Stimulated activated CD8-positive, alpha-beta memory T cell treated with anti-CD3 and anti-CD28 coated beads, Interleukin-12 subunit alpha, Interleukin-12 subunit beta, amount 100 ng/mL, for 4 hours (primary cell): ENCODE measurements around the gene TBCK.
"Not testable (repeated sequence)": the region's sequence is repeated elsewhere in the genome, so short reads cannot be mapped to it uniquely, and the experiment has no call there.

Experiments used
- DNase-seq: peaks from one replicate; pipeline ENCODE4 v3.0.0-alpha.2; 2020; ENCODE audit warnings: low read depth

TBCK gene

DNA sequence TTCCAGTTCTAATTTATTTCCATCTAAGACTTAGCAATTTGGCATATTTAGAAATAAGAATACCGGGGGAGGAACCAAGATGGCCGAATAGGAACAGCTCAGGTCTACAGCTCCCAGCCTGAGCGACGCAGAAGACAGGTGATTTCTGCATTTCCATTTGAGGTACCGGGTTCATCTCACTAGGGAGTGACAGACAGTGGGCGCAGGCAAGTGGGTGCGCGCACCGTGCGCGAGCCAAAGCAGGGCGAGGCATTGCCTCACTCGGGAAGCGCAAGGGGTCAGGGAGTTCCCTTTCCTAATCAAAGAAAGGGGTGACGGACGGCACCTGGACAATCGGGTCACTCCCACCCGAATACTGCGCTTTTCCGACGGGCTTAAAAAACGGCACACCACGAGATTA, 102.7 kb downstream of the TBCK start:
- DNase-seq = not testable (repeated sequence)

DNA sequence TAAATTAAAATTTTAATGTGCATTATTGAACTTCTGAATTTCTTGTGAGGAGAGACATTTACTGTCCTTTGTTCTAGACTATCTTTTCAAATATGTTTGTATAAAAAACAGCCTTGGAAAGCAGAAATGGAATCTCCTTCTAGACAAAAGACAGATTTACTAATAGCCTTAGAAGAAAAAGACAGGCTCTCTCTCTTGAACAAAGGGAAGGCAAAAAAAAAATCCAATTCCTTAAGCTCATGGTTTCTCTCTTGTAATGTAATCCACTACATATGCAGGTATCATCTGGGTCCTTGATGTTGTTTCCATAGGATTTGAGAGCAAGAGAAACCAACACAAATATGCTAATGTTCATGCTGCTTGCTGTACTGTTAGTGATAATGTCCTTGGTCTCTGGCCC, 106.0 kb downstream of the TBCK start:
- DNase-seq = no peak

DNA sequence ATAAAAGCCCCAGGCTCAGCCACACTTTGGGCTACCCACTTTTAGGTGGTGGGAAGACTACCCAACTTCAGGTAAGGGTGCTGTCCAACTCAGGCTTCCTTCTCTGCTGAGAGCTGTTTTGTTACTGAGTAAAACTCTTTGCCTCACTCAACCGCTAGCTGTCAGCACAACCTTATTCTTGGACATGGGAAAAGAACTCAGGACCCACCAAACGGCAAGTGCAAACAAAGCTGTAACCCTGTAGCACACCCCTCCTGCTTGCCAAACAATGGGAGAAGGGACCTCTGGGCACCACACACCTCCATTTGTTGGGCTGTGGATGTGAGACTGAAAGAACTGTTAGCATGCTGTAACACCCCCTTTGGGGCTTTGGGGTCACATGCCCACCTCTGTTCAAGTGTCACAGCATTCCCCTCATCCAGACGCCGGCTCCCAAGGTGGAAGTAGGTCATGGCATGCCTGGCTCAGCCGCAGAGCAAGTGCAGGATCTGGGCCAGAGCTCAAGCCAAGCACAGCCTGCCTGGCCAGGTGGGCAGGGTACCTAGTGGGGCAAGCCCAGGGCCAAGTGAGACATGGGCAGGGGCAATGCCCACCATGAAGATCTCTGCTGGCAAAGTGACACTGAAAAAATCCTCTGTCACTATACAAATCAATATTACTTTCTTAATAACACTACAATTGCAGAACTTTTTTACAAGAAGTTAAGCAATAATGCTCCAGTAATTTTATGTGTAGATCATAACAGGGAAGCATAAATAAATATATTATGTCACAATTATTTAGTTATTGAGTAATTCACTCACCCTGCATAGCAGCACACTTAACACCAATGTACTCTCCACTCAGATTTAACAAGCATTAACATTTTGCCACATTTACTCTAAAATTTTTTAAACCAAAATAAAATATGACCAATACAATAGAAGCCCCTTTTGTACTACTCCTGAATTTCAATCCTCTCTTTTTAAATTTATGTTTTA, 107.2 kb downstream of the TBCK start:
- DNase-seq = no peak

DNA sequence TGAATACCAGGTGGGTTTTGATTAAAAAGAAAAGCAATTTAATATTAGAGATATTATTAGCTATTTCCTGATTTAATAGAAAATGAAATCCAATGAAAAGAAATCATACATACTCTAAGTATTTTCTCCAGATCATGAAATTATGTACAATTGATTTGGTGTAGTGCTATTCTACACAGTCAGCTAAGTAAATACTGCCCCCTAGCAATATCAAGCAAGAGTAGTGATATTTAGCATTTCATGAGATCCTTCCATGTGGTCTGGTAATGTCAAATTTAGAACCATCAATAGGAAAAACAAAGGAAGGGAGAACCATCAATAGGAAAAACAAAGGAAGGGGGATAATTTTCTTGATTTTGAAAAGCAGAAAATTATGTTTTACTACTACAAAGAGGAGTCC, 114.6 kb downstream of the TBCK start:
- no peak for DNase-seq

DNA sequence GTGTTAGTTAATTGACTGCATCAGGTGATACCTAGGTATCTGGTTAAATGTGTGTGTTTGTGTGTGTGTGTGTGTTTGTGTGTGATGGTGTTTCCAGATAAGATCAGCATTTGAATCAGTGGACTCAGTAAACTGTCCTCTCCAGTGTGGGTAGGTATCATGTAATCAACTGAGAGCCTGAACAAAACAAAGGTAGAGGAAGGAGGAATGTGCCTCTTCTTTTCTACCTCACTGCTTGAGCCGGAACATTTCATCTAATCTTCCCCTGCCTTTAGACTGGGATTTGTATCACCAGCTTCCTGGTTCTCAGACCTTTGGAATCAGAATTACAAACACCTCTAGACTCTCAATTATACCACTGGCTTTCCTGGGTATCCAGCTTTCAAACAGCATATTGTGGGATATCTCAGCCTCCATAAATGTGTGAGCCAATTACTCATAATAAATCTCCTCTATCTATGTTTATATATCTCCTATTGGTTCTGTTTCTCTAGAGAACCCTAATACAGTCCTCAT, 120.5 kb downstream of the TBCK start:
- no peak for DNase-seq

DNA sequence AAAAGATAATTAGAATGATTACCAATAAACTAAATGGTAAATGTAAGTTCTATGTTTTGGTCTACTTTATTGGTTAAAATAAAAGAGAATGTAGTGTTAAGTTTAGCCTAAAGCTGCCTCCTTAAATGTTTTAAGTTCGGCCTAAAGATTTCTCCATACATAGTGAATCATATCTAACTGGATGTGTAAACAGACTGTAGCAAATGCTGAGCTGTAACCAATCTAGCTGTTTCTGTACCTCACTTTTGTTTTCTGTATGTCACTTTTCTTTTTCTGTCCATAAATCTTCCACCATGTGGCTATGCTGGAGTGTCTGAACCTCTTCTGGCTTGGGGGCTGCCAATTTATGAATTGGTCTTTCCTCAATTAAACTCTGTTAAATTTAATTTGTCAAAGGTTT, 121.2 kb downstream of the TBCK start:
- DNase-seq = no peak

DNA sequence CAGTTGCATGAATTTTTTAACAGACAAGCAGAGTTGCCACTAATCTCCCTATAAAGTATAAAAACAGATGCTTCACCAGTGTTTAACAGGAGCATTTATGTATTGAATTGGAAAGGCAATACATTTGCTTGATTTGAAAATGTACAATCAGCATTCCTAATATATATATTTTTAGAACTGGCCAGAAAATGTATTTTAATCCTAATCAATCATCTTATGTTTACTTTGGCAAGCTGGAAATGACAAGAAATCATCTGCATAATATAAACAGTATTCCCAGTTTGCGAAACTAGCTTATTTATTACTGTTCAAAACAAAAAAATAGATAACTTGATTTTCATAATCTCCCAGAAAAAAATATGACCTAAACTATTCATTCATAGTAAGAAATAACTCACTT, 123.9 kb downstream of the TBCK start:
- DNase-seq = no peak

DNA sequence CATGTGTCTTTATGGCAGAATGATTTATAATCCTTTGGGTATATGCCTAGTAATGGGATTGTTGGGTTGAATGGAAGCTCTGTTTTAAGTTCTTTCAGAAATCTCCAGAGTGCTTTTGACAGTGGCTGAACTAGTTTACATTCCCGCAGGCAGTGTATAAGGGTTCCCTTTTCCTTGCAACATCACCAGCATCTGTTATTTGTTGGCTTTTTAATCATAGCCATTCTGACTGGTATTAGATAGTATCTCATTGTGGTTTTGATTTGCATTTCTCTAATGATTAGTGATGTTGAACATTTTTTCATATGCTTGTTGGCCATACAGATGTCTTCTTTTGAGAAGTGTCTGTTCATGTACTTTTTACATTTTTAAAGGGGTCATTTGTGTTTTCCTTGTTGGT, 129.8 kb downstream of the TBCK start:
- DNase-seq = no peak

DNA sequence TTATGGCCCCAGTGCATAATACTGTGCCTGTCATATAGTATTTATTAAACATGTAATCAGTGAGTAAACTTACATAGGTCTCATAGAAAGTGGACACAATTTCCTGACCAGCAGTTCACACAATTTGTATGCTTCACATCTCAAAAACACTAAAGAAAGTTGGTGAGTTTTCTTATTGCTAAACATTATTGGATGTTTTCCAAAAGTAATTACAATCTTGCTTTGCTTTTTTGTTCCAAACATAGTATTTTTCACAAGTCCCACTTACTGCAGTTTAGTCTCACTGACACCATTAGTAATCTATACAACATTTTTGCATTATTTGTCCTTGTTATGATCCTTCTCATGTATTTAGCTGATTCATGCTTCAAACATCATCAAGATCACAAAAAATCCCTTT, 132.5 kb downstream of the TBCK start:
- DNase-seq = no peak

DNA sequence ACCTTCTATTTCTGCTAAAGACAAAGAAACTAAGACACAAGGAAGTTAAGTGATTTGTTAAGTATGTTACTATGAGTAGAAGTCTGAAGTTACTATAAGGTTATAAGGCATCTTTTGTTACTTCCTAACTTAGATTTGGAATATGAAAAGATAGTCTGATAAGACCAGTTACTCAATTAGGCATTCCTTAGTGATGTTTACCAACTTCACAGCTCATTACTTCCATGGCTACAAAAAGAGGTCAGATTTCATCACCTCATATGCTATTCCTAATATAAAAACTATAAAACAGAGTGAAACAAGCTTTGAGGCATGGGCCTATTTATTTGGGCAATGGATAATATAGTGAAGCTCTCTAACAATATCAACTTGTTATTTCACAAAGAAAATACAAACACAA, 143.1 kb downstream of the TBCK start:
- no peak for DNase-seq

DNA sequence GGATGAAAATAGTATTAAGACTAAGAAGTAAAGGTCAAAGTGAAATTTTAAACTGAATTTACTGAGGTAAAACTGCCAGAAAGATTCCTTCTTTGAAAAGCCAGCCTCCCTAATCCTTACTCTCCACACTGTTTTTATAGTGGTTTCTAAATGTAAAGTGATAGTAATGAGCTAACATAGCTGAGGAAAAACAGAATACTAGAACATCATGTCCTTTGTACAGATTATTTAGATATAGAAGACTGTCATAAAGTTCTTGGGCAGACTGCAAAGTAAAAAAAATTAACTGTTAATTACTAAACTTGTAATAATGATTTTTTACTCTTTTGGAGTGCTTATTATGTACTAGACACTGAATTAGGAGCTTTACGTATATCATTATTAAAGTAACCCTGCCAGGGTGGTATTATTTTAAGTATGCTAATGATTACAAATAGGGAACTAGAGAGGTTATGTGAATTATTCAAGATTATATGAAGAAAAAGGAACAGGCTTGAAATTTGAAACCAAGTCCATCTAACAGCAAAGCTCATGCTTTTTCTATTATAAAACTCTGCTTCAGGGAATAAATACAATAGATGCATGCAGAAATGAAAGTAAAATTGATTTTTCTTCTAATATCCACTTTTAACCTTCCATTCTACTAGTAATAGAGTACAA, 150.5 kb downstream of the TBCK start:
- DNase-seq = no peak

DNA sequence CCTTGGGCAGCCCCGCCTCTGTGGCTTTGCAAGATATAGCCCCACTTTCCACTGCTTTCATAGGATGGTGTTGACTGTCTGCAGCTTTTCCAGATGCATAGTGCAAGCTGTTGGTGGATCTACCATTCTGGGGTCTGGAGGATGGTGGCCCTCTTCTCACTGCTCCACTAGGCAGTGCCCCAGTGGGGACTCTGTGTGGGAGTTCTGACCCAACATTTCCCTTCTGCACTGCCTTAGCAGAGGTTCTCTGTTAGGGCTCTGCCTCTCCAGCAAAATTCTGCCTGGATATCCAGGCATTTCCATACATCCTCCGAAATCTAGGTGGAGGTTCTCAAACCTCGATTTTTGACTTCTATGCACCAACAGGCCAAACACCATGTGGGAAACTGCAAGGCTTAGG, 153.7 kb downstream of the TBCK start:
- no peak for DNase-seq

DNA sequence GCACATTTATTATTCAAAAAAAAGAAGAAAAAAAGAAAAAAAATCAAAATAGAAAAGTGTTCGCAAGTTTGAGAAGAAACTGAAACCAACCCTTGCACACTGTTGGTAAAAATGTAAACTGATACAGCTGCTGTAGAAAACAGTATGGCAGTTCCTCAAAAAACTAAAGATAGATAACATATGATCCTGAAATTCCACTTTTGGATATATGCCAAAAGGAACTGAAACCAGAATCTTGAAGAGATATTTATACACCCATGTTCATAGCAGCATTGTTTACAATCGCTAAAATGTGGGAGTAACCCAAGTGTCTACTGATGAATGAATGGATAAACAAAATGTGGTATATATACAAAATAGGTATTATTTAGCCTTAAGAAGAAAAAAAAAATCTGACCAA, 155.4 kb downstream of the TBCK start:
- no peak for DNase-seq

DNA sequence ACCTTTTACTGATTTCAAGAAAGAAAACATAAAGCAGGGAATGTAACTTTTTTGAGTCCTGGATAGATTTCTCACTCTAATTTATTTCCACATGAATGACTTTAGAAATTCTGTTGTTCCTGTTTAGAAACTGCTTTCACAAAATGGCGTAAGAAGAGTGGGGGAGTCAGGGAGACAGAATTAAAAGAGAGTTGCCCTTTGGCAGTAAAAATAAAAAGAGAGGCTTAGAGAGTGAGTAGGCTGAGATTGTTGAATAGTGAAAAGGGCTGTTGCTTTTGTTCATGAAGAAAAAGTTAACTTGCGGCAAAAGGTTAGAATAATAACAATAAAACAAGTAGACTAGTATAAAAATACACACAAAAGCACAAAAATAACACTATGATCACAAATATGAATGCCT, 166.1 kb downstream of the TBCK start:
- no peak for DNase-seq

DNA sequence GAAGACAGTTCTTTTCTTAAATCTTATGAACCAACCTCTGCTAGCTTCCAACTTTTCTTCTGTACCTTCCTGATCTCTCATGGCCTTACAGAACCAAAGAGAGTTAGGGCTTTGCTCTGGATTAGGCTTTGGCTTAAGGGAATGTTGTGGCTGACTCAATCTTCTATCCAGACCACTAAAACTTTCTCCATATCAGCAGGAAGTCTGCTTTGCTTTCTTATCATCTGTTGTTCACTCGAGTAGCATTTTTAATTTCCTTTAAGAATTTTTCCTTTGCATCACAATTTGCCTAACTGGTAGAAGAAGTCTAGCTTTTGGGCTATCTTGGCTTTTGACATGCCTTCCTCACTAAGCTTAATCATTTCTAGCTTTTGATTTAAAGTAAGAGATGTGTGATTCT, 167.0 kb downstream of the TBCK start:
- DNase-seq = no peak

DNA sequence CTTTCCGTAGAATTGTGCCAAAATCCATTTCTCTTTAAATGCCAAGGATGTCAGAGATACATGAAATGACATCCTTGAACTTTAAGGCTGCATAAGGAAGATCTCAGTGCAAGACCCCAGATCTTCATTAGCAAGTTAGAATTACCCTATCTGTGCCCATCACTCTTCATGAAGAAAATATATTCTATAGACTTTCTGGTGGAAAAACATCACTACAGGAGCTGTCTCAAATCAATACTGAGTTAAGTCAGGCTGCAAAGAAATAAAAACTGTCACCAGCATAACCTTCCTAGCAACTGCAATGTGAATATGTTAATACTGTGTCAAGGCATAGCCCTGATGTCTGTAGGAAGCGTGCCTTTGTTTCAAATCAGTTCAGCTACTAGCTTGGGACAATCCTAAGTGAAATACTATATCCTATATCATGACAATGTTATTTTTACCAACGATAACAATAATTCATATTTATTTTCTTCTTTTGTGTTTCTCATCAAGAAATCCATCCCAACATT, 173.3 kb downstream of the TBCK start:
- DNase-seq = no peak

DNA sequence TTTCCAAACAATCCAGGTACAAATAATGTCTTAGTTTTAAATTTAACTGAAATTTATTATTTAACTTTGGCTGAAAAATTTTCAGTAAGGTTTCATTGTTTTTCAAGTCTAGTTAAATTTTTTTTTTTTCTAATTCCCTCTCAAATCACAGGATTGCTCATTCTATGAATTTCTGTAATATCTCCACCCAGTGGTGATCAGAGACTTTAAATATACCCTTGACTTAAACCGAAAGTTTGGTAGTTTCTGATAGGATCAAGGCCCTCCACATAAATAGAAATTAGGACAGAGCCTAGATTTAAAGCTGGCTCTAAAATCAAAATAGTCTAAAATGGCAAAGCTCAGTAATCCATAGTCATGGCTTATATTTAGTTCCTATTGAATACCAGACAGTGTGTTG, 175.4 kb downstream of the TBCK start:
- no peak for DNase-seq

DNA sequence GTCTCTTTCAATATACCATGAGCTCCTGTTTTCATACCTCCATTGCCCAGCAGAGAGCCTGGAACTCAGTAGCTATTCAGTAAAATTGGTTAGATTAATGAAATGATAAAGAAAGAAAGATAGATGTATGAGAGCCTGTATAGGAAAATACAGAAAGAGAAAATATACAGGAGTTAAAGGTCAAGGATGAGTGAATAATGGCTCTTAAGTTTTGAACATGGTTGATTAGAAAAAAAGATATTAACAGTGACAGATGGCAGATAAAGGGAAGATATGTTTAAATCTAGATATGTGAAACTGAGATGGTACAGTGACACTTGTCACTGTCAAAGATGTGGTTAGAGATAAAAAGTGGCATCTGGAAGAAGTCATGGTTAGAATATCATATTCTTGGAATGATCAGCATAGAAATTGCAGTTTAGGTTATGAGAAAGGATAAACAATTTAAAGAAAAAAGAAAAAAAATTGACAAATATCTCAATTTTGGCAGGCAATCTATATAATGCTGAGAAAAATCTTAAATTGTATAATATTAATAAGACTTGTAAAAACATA, 179.2 kb downstream of the TBCK start:
- no peak for DNase-seq

DNA sequence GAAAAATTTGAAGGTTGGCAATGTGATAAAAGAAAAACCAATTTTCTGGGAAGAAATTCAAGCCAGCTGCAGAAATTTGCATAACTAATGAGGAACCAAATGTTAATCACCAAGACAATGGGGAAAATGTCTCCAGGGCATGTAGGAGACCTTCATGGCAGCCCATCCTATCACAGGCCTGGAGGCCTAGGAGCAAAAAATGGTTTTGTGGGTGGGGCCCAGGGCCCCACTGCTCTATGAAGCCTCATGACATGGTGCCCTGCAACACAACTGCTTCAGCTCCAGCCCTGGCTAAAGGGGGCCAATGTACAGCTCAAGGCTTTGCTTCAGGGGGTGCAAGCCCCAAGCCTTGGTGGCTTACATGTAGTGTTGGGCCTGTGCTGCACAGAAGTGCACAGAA, 184.0 kb downstream of the TBCK start:
- no peak for DNase-seq

DNA sequence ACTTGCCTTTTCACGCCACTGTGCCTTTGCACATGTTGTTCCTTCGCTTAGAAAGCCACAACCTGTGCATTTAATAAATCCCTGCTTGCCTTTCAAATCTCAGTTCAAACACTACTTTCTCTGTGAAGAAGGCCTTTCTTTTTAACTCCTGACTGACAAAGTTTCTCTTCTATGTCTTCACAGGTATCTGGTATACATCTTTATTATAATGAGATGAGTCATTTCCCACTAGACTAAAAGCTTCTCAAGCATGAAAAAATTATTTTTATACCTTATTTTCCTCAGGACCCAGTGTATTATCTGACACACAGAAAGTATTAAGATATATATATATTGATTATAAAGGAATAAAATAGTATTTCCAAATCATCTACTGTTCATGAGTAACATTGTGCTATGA, 189.9 kb downstream of the TBCK start:
- DNase-seq = no peak

DNA sequence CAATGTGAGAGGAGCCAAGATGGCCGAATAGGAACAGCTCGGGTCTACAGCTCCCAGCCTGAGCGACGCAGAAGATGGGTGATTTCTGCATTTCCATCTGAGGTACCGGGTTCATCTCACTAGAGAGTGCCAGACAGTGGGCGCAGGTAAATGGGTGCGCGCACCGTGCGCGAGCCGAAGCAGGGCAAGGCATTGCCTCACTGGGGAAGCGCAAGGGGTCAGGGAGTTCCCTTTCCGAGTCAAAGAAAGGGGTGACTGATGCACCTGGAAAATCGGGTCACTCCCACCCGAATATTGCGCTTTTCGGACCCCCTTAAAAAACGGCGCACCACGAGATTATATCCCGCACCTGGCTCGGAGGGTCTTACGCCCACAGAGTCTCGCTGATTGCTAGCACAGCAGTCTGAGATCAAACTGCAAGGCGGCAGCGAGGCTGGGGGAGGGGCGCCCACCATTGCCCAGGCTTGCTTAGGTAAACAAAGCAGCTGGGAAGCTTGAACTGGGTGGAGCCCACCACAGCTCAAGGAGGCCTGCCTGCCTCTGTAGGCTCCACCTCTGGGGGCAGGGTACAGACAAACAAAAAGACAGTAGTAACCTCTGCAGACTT, 196.0 kb downstream of the TBCK start:
- not testable (repeated sequence) for DNase-seq

DNA sequence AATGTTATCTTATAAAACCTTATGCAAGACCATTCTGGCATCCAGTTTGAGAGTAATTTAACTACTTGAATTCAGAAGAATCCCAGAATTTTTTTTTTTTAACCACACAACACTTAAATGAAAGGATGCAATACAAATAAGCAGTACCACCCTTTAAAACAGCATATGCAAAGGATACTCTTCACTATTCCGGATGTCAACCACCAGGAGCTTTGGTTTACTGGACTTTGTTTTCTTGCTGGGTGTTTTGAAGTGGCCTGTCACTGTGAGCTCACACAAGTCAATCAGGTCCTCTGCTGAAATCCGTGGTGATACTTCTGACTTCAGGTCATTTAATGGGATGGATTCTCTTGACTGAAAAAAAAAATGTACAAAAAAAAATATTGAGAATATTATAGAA, 200.0 kb downstream of the TBCK start:
- DNase-seq = no peak
